Inferior parietal cortex (tissue), 1 donor: ENCODE results near the gene RPS17.

ENCODE experiments used
- DNase-seq: peaks from one replicate; pipeline ENCODE4 v3.0.0-alpha.2; 2016; ENCODE audit errors: extremely low spot score

RPS17 gene

GRCh38 chr15:82540055-82540983, at the start of gene RPS17:
RPS17 (minus strand) TSS chr15:82540457; CDS start chr15:82540428, 29 bp downstream.
- peak; percentile 96 for DNase-seq

- no peak for DNase-seq
Measured at GRCh38 chr15:82587805-82588204, 47.5 kb upstream of the RPS17 start.

GRCh38 chr15:82585072-82585471, 44.8 kb upstream of the RPS17 start:
- no peak for DNase-seq

GRCh38 chr15:82580713-82581112, 40.5 kb upstream of the RPS17 start:
- DNase-seq = no peak

GRCh38 chr15:82575335-82575734, 35.1 kb upstream of the RPS17 start:
- no peak for DNase-seq

GRCh38 chr15:82572986-82573385, 32.7 kb upstream of the RPS17 start:
- DNase-seq = peak; percentile 17

- peak; percentile 58 for DNase-seq
Measured at GRCh38 chr15:82572311-82572710, 32.1 kb upstream of the RPS17 start.

- peak; percentile 79 for DNase-seq
Measured at GRCh38 chr15:82571722-82572222, 31.5 kb upstream of the RPS17 start.

- DNase-seq = no peak
Measured at GRCh38 chr15:82570721-82571508, 30.7 kb upstream of the RPS17 start.

GRCh38 chr15:82569834-82570233, 29.6 kb upstream of the RPS17 start:
- DNase-seq = no peak

- DNase-seq = peak; percentile 22
Measured at GRCh38 chr15:82568986-82569385, 28.7 kb upstream of the RPS17 start.

- no peak for DNase-seq
Measured at GRCh38 chr15:82567661-82568060, 27.4 kb upstream of the RPS17 start.

GRCh38 chr15:82566690-82567089, 26.4 kb upstream of the RPS17 start:
- DNase-seq = no peak

- no peak for DNase-seq
Measured at GRCh38 chr15:82558502-82558901, 18.2 kb upstream of the RPS17 start.

GRCh38 chr15:82556315-82557035, 16.2 kb upstream of the RPS17 start:
- DNase-seq = no peak

GRCh38 chr15:82554849-82555248, 14.6 kb upstream of the RPS17 start:
- DNase-seq = no peak

GRCh38 chr15:82554351-82554750, 14.1 kb upstream of the RPS17 start:
- DNase-seq = no peak

- DNase-seq = no peak
Measured at GRCh38 chr15:82553846-82554245, 13.6 kb upstream of the RPS17 start.

GRCh38 chr15:82552861-82553260, 12.6 kb upstream of the RPS17 start:
- DNase-seq = no peak

- DNase-seq = no peak
Measured at GRCh38 chr15:82551646-82552247, 11.5 kb upstream of the RPS17 start.

GRCh38 chr15:82549199-82549665, 9.0 kb upstream of the RPS17 start:
- DNase-seq = no peak
